Liver (tissue), 9 donors: ENCODE data around the gene SNX9. TPM values are rescaled to one million over a fixed set of nuclear protein-coding genes. Genes with fewer than 3 reads are reported as not detected.

ENCODE experiments used
- DNase-seq: peaks from one replicate; pipeline ENCODE4 v3.0.0-alpha.2; 2017; ENCODE audit warnings: low spot score
- H3K27ac ChIP-seq, 2 donors: one replicate each; pipeline ENCODE4 v1.7.0; 2013; ENCODE audit warnings: inconsistent platforms in 2 of 2, low read length in 2 of 2, control low read depth in 1 of 2, low read depth in 1 of 2, mild to moderate bottlenecking in 1 of 2
- H3K27me3 ChIP-seq, 4 donors: one replicate each; pipeline versions ENCODE4 v1.6.1 to v1.7.0; 2013; ENCODE audit warnings: low read length in 3 of 4, inconsistent platforms in 1 of 4, mild to moderate bottlenecking in 1 of 4, moderate library complexity in 1 of 4; ENCODE audit not compliant: control insufficient read depth in 4 of 4, insufficient read depth in 4 of 4
- H3K36me3 ChIP-seq, 4 donors: one replicate each; pipeline versions ENCODE4 v1.6.1 to v1.7.0; 2013; ENCODE audit warnings: low read length in 3 of 4, mild to moderate bottlenecking in 3 of 4, low read depth in 1 of 4, moderate library complexity in 1 of 4; ENCODE audit not compliant: control insufficient read depth in 4 of 4, insufficient read depth in 3 of 4
- H3K4me1 ChIP-seq, 4 donors: one replicate each; pipeline versions ENCODE4 v1.6.1 to v1.7.0; 2013; ENCODE audit warnings: low read length in 3 of 4, mild to moderate bottlenecking in 3 of 4, moderate library complexity in 1 of 4; ENCODE audit not compliant: control insufficient read depth in 4 of 4, insufficient read depth in 4 of 4
- H3K4me3 ChIP-seq, 3 donors: one replicate each; pipeline versions ENCODE4 v1.6.1 to v1.7.0; 2013; ENCODE audit warnings: low read length in 3 of 3, control low read depth in 1 of 3, low read depth in 1 of 3, mild to moderate bottlenecking in 1 of 3
- H3K9ac ChIP-seq, 2 donors: one replicate each; pipeline ENCODE4 v1.7.0; 2013; ENCODE audit warnings: low read length in 2 of 2, mild to moderate bottlenecking in 2 of 2, moderate library complexity in 2 of 2, control low read depth in 1 of 2, low read depth in 1 of 2
- H3K9me3 ChIP-seq, 4 donors: one replicate each; pipeline versions ENCODE4 v1.6.1 to v1.7.0; 2013; ENCODE audit warnings: low read length in 3 of 4; ENCODE audit not compliant: control insufficient read depth in 4 of 4
- ATF3 ChIP-seq: IDR thresholded peaks from 2 replicates; pipeline ENCODE4 v1.6.1; 2016; ENCODE audit warnings: antibody characterized with exemption
- CTCF ChIP-seq: fragments of 150-350 bp; IDR thresholded peaks from 2 replicates; pipeline ENCODE4 v1.5.1; 2017; ENCODE audit warnings: improper control_type of control experiment, low read depth, low read length; ENCODE audit not compliant: missing input control
- FOXA2 ChIP-seq: IDR thresholded peaks from 2 replicates; pipeline ENCODE4 v1.6.1; 2016; ENCODE audit warnings: antibody characterized with exemption
- GABPA ChIP-seq, 2 donors: IDR thresholded peaks in 1 of 2; conservative IDR thresholded peaks in 1 of 2; 2 replicates each; pipeline ENCODE4 v1.6.1; 2016; ENCODE audit warnings: antibody characterized with exemption in 2 of 2, mild to moderate bottlenecking in 1 of 2, moderate library complexity in 1 of 2
- HNF4A ChIP-seq, 2 donors: conservative IDR thresholded peaks; 2 replicates each; pipeline ENCODE4 v1.6.1; 2016; ENCODE audit warnings: antibody characterized with exemption in 2 of 2, mild to moderate bottlenecking in 2 of 2
- HNF4G ChIP-seq: IDR thresholded peaks from 2 replicates; pipeline ENCODE4 v1.6.1; 2016; ENCODE audit warnings: antibody characterized with exemption
- JUND ChIP-seq, 2 donors: IDR thresholded peaks; 2 replicates each; pipeline ENCODE4 v1.6.1; 2016; ENCODE audit warnings: antibody characterized with exemption in 2 of 2
- MAX ChIP-seq: IDR thresholded peaks from 2 replicates; pipeline ENCODE4 v1.6.1; 2016; ENCODE audit warnings: antibody characterized with exemption
- NR2F2 ChIP-seq: IDR thresholded peaks from 2 replicates; pipeline ENCODE4 v1.6.1; 2016; ENCODE audit warnings: antibody characterized with exemption
- SP1 ChIP-seq: IDR thresholded peaks from 2 replicates; pipeline ENCODE4 v1.6.1; 2018; ENCODE audit warnings: antibody characterized with exemption, mild to moderate bottlenecking
- TAF1 ChIP-seq: conservative IDR thresholded peaks from 2 replicates; pipeline ENCODE4 v1.6.1; 2016; ENCODE audit warnings: antibody characterized with exemption, mild to moderate bottlenecking
- YY1 ChIP-seq: IDR thresholded peaks from 2 replicates; pipeline ENCODE4 v1.6.1; 2016; ENCODE audit warnings: antibody characterized with exemption, mild to moderate bottlenecking
- ZBTB33 ChIP-seq: IDR thresholded peaks from 2 replicates; pipeline ENCODE4 v1.6.1; 2016; ENCODE audit warnings: antibody characterized with exemption
- WGBS: extraction: QIAGEN DNeasy Blood & Tissue Kit; methylation state at CpG from one replicate; pipeline ENCODE4 v1.1.7; 2013; 5-methylcytosine and 5-hydroxymethylcytosine counted together
- polyA plus RNA-seq, 2 donors: library from polyadenylated mRNA; stranded (reverse) in 1 of 2; unstranded in 1 of 2; fragments of 200-250 nt in 1 of 2; fragments of >200 nt in 1 of 2; fragmentation: Nextera tagmentation in 1 of 2; extraction: Ambion mirVana in 1 of 2; gene quantifications; one replicate each; pipeline versions ENCODE4 v1.2.1 to v1.2.3, GENCODE V29; 2013 to 2015
- total RNA-seq, 2 donors: library from RNA; depleted of rRNA; stranded (reverse); fragments of >200 nt; gene quantifications; one replicate each; pipeline ENCODE4 v1.2.3, GENCODE V29; 2014
- TF ChIP-seq, protein P1 (sequence below): IDR thresholded peaks from 2 replicates; pipeline ENCODE4 v1.6.1; 2016; ENCODE audit warnings: antibody characterized with exemption, mild to moderate bottlenecking
- donor health status: healthy.
- donor health status: healthy.
- donor health status: healthy.
- donor health status: healthy.
- donor health status: healthy.

The SNX9 gene
- total and polyA plus RNA-seq, 4 donors = 16.4 to 31.0 (median 22.3) TPM

DNA sequence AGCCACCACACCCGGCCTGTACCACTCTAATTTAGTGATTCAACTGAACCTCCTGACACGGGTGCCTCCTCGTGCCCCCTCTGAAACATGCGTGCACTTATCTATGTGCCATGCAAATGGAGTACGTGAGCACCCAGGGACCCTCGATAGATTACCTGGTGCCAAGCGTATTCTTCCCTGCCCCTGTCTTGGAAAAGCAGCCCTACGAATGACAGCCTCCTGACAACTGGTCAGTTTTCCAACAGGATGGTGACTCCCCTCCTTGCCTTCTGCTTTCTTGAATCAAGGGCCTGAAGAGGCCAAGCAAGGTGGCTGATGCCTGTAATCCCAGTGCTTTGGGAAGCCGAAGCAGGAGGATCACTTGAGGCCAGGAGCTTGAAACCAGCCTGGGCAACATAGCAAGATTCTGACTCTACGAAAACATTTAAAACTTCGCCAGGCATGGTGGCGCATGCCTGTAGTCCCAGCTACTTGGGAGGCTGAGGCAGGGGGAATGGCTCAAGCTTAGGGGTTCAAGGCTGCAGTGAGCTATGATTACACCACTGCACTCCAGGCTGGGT is 133.2 kb downstream of the SNX9 start:
- Histone ChIP-seq H3K4me1 (peaks cover 0 to 11% (median 8%) of the 10 kb centered on the region in 4 donors), H3K27ac (no peak overlapping the region), H3K4me3 (no peak overlapping the region), H3K36me3 (no peaks in the 10 kb centered on the region), H3K27me3 (no peaks in the 10 kb centered on the region), H3K9me3 (peaks cover 2 to 8% (median 4%) of the 10 kb centered on the region in 4 donors), H3K9ac (no peak overlapping the region)
- 96% methylated on average over 12 of the region's 12 CpGs for WGBS
- DNase-seq = no peak
- TF ChIP-seq MAX (no peak), HNF4G (no peak), ATF3 (no peak), TAF1 (no peak)
- TF ChIP-seq, protein P1, sequence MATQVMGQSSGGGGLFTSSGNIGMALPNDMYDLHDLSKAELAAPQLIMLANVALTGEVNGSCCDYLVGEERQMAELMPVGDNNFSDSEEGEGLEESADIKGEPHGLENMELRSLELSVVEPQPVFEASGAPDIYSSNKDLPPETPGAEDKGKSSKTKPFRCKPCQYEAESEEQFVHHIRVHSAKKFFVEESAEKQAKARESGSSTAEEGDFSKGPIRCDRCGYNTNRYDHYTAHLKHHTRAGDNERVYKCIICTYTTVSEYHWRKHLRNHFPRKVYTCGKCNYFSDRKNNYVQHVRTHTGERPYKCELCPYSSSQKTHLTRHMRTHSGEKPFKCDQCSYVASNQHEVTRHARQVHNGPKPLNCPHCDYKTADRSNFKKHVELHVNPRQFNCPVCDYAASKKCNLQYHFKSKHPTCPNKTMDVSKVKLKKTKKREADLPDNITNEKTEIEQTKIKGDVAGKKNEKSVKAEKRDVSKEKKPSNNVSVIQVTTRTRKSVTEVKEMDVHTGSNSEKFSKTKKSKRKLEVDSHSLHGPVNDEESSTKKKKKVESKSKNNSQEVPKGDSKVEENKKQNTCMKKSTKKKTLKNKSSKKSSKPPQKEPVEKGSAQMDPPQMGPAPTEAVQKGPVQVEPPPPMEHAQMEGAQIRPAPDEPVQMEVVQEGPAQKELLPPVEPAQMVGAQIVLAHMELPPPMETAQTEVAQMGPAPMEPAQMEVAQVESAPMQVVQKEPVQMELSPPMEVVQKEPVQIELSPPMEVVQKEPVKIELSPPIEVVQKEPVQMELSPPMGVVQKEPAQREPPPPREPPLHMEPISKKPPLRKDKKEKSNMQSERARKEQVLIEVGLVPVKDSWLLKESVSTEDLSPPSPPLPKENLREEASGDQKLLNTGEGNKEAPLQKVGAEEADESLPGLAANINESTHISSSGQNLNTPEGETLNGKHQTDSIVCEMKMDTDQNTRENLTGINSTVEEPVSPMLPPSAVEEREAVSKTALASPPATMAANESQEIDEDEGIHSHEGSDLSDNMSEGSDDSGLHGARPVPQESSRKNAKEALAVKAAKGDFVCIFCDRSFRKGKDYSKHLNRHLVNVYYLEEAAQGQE = no peak

DNA sequence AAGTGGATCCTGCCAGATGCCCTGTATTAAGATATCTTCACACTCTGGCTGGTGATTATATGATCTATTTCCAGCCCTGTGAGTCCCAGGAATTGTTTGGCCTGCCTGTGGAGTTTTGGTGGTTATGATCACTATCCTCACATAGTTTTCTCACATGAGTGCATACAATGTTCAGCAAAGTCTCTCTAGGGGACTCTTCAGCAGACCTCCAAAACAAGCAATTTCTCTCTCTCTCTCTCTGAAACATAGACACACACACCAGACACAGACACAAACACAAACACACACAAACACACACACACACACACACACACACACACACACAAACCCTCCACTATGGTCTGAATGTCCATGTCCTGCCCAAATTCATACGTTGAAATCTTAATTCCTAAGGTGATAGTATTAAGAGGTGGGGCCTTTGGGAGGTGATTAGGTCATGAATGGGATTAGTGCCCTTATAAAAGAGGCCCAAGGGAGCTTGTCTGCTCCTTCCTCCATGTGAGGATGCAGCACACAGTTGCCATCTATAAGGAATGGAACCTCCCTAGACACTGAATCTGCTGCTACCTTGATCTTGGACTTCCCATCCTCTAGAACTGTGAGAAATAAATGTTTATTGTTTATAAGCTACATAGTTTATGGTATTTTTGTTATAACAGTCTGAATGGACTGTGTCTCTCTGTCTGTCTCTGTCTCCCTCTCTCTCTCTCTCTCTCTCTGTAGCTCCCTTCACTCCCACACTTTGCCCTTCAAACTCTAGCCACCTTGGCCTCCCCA is 136.6 kb downstream of the SNX9 start:
- peaks cover 0 to 2% (median 1%) of the 10 kb centered on the region in 4 donors for H3K4me1 ChIP-seq
- no peak for TF ChIP-seq TAF1
- no peak for TF ChIP-seq GABPA (IDR thresholded peaks at IDR 0.05 in 1 of 2, conservative IDR thresholded peaks at IDR 0.05 in 1 of 2)
- no peak for TF ChIP-seq YY1
- no peak for TF ChIP-seq SP1
- TF ChIP-seq ZBTB33 = no peak
- no peak for TF ChIP-seq NR2F2
- no peak for TF ChIP-seq JUND (IDR thresholded peaks at IDR 0.05)
- no peak for TF ChIP-seq MAX
- no peak for TF ChIP-seq FOXA2
- no peak for TF ChIP-seq HNF4A (conservative IDR thresholded peaks at IDR 0.05)
- TF ChIP-seq CTCF = no peak
- TF ChIP-seq HNF4G = no peak
- no peak for TF ChIP-seq ATF3
- TF ChIP-seq, protein P1 = no peak
- H3K4me3 ChIP-seq = peak overlapping the region in 1 of 3 donors; percentile 55
- 97% methylated on average over 1 of the region's 1 CpG for WGBS
- H3K27ac ChIP-seq = no peak overlapping the region
- DNase-seq = no peak
- peaks cover 2 to 8% (median 4%) of the 10 kb centered on the region in 4 donors for H3K9me3 ChIP-seq
- no peaks in the 10 kb centered on the region for H3K27me3 ChIP-seq
- H3K36me3 ChIP-seq = no peaks in the 10 kb centered on the region
- H3K9ac ChIP-seq = no peak overlapping the region
